Heart right ventricle (tissue), 16 donors: ENCODE measurements around the gene PAH. TPM values are rescaled to one million over a fixed set of nuclear protein-coding genes. Genes with fewer than 3 reads are reported as not detected.
A peak's percentile ranks its signal among the peaks of the same experiment; 100 is the strongest.

ENCODE experiments used
- ATAC-seq, 8 donors: fragments of 200-7000 bp; cut with Tn5 transposase; one replicate each; pipeline ENCODE4 v1.9.1; 2020; ENCODE audit warnings: mild to moderate bottlenecking in 8 of 8, moderate library complexity in 8 of 8, moderate number of reproducible peaks in 1 of 8
- DNase-seq, 2 donors: peaks; one replicate each; pipeline ENCODE4 v3.0.0-alpha.2; 2020
- H3K27ac ChIP-seq, 10 donors: fragments of 200-600 bp; sonication (generic) in 2 of 10; one replicate each; pipeline versions ENCODE4 v1.5.0 to v1.8.0; 2020 to 2022; ENCODE audit warnings: mild to moderate bottlenecking in 3 of 10
- H3K27me3 ChIP-seq, 7 donors: fragments of 200-600 bp; one replicate each; pipeline ENCODE4 v1.8.0; 2021 to 2022; ENCODE audit warnings: mild to moderate bottlenecking in 2 of 7
- H3K36me3 ChIP-seq, 9 donors: fragments of 200-600 bp; sonication (generic) in 1 of 9; one replicate each; pipeline versions ENCODE4 v1.5.0 to v1.8.0; 2020 to 2022; ENCODE audit warnings: mild to moderate bottlenecking in 2 of 9
- H3K4me1 ChIP-seq, 9 donors: fragments of 200-600 bp; sonication (generic) in 1 of 9; one replicate each; pipeline versions ENCODE4 v1.5.0 to v1.8.0; 2020 to 2022; ENCODE audit warnings: mild to moderate bottlenecking in 4 of 9
- H3K4me3 ChIP-seq, 10 donors: fragments of 200-600 bp; sonication (generic) in 2 of 10; one replicate each; pipeline versions ENCODE4 v1.5.0 to v1.8.0; 2020 to 2022; ENCODE audit warnings: mild to moderate bottlenecking in 7 of 10, moderate library complexity in 2 of 10
- H3K9me3 ChIP-seq, 11 donors: fragments of 200-600 bp in 10 of 11; sonication (generic) in 2 of 11; one replicate each; pipeline versions ENCODE4 v1.5.0 to v1.8.0; 2013 to 2022; ENCODE audit warnings: mild to moderate bottlenecking in 2 of 11, control low read depth in 1 of 11, moderate library complexity in 1 of 11
- WGBS, 2 donors: extraction: QIAGEN DNeasy Blood & Tissue Kit; methylation state at CpG; one replicate each; pipeline ENCODE4 v1.1.7; 2013; ENCODE audit warnings: inconsistent platforms in 1 of 2; 5-methylcytosine and 5-hydroxymethylcytosine counted together
- intact Hi-C, 10 donors: fragments of 100-400 bp; cut with DNase I; formaldehyde crosslinking; loops; one replicate each; pipeline versions ENCODE4 v1.11.1 to v1.14.2; 2022
- polyA plus RNA-seq, 2 donors: library from polyadenylated mRNA; stranded (reverse); fragments of 200-250 nt; gene quantifications; one replicate each; pipeline ENCODE4 v1.2.3, GENCODE V29; 2013
- total RNA-seq, 10 donors: library from RNA; stranded (reverse); fragmentation: NEBNext Ultra II Directional in 3 of 10; extraction: Animal tissue kit (Norgen Biotek cat#: 25700) in 3 of 10; gene quantifications; one replicate each; pipeline versions ENCODE4 v1.2.1 to v1.2.4, GENCODE V29; 2021 to 2023
- TF ChIP-seq, protein P1 (sequence below), 9 donors: fragments of 200-600 bp; sonication (generic) in 2 of 9; IDR thresholded peaks; one replicate each; pipeline versions ENCODE4 v1.5.0 to v1.8.0; 2021 to 2022; ENCODE audit warnings: antibody characterized with exemption in 9 of 9, mild to moderate bottlenecking in 5 of 9, moderate library complexity in 1 of 9
- donor health status: Arrhythmogenic right ventricular cardiomyopathy.
- donor health status: ischemic (EF 13 %, LVEDD 7.1; RV severe dilation, severe dysfunction).
- donor health status: healthy with polysubstance abuse.
- donor health status: DM: no; HTN: yes; CAD: no.
- donor health status: DM: no; HTN: no; CAD: no.
- donor health status: ischemic (EF 25% LVEDD 6.9; RV normal size, moderate dysfunction).
- donor health status: ischemic (EF 25% LVEDD 5.7; RV mildly dilated, moderate dysfunction).
- donor health status: healthy.
- donor health status: DM: yes; HTN: yes; CAD: no.
- donor health status: Ischemic cardiomyopathy.
- donor health status: ischemic (EF 35%, LVEDD 5.7; RV mildly dilated, moderate dysfunction).
- donor health status: nonischemic (EF 11% LVEDD 7.7; RV severe dilation, severe dysfunction).
- donor health status: DM: yes; HTN: yes; CAD: no.
- donor health status: PGD.
- donor health status: ischemic (EF 29% LVEDD 5.4; RV normal size, mild dysfunction).
- donor health status: nonischemic (EF 23%, LVEDD 6.1; RV moderate dilation, normal function).

PAH gene
- total and polyA plus RNA-seq, 12 donors, result not detected

DNA sequence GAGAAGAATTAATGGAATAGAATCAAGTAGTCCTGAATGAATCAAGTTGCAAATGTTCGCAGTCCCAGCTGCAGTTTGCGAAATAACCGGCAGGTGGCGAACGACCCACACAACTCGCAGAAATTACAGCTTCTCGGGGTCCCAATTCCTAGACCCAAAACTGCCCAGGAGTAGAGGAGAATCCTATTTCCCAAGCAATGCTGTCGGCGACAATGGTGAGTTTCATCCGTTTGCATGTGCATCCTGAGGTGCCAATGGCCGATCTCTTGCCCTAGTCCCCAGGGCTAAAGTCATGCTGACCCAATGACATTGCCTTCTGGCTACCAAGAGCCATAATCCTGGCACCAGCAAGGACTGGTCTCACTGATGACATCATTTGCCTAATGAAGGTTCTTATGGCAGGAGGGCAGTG lies 31.9 kb upstream of the PAH start:
- TF ChIP-seq, protein P1, sequence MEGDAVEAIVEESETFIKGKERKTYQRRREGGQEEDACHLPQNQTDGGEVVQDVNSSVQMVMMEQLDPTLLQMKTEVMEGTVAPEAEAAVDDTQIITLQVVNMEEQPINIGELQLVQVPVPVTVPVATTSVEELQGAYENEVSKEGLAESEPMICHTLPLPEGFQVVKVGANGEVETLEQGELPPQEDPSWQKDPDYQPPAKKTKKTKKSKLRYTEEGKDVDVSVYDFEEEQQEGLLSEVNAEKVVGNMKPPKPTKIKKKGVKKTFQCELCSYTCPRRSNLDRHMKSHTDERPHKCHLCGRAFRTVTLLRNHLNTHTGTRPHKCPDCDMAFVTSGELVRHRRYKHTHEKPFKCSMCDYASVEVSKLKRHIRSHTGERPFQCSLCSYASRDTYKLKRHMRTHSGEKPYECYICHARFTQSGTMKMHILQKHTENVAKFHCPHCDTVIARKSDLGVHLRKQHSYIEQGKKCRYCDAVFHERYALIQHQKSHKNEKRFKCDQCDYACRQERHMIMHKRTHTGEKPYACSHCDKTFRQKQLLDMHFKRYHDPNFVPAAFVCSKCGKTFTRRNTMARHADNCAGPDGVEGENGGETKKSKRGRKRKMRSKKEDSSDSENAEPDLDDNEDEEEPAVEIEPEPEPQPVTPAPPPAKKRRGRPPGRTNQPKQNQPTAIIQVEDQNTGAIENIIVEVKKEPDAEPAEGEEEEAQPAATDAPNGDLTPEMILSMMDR (IDR thresholded peaks at IDR 0.05), result peak; percentile 52 to 84 (median 76)
- Histone ChIP-seq H3K4me3 (no peak overlapping the region), H3K4me1 (peaks cover 0 to 5% (median 0%) of the 10 kb centered on the region in 9 donors), H3K27ac (no peak overlapping the region), H3K27me3 (peaks cover 0 to 78% (median 64%) of the 10 kb centered on the region in 7 donors), H3K9me3 (peaks cover 0 to 17% (median 0%) of the 10 kb centered on the region in 11 donors), H3K36me3 (no peaks in the 10 kb centered on the region)
- peak in 1 of 2 donors; percentile 41 for DNase-seq
- no peak for ATAC-seq
- WGBS, 2 donors, result 1 to 2% methylated on average over 11 of the region's 11 CpGs
- intact Hi-C loops, result loop anchor here in 9 of 10 donors (2.0 to 10.0 kb wide), 4 partner anchors 598 to 606 kb away; no protein-coding TSS in a partner anchor

DNA sequence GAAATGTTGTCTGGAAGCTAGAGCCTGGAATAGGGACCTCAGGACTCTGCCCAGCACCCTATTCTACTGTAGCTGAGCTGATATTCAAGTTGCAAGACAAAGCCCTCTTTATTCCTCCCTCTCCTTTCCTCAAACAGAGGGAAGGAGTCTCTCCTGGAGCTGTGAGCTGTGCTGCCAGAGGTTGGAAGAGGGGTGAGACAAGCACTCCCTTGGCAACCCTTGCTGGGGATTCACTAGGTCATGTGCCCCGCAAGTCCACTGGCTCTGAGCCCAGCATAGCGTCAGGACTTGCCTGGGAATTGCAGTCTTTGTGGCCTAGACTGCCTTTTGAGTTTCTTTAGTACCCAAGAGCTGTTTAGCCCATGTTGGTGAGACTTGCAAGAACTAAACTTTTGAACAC lies 29.0 kb upstream of the PAH start:
- Histone ChIP-seq H3K27ac (no peak overlapping the region), H3K36me3 (no peaks in the 10 kb centered on the region), H3K4me3 (no peak overlapping the region), H3K4me1 (peaks cover 0 to 5% (median 0%) of the 10 kb centered on the region in 9 donors), H3K9me3 (peaks cover 0 to 44% (median 2%) of the 10 kb centered on the region in 11 donors), H3K27me3 (peaks cover 0 to 49% (median 35%) of the 10 kb centered on the region in 7 donors)
- TF ChIP-seq, protein P1 (IDR thresholded peaks at IDR 0.05), result no peak
- intact Hi-C loops, result loop anchor here in 5 of 10 donors (2.0 to 10.0 kb wide), 3 partner anchors 601 to 609 kb away; no protein-coding TSS in a partner anchor
- 42 to 47% methylated on average over 2 of the region's 2 CpGs for WGBS, 2 donors
- ATAC-seq, result no peak
- DNase-seq, result no peak

DNA sequence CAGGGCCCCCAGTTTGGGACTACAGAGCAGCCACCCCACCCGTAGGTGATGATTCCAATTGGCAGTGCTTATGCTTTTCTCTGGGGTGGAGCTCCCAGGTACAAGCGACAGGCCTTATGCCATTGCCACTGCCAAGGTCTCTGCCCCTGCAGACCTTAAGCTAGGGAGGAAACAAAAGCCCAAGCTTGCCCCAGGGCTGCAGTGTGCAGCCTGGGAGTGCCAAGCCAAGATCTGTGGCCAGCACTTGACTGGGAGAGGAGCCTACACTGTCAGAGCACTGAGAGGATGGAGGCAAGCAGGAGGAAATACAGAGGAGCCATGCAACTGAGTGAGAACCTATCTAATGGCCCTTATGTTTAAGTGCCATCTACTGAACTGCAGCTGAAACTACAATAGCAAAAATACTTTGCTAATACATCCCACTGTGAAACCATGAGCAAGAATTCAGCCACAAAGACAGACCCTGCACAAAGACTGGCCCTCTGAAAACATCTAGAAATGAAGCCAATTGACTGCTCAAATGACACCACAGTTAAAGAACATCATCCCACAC lies 22.7 kb upstream of the PAH start:
- Histone ChIP-seq H3K27ac (no peak overlapping the region), H3K36me3 (no peaks in the 10 kb centered on the region), H3K9me3 (peaks cover 0 to 51% (median 6%) of the 10 kb centered on the region in 11 donors), H3K4me3 (no peak overlapping the region), H3K4me1 (no peaks in the 10 kb centered on the region), H3K27me3 (peaks cover 0 to 13% (median 3%) of the 10 kb centered on the region in 7 donors)
- WGBS, 2 donors, result 69 to 74% methylated on average over 2 of the region's 2 CpGs
- no peak for DNase-seq
- TF ChIP-seq, protein P1 (IDR thresholded peaks at IDR 0.05), result no peak
- intact Hi-C loops, result loop anchor here in 1 of 10 donors (10.0 kb wide), 1 partner anchor 615 kb away; no protein-coding TSS in a partner anchor
- no peak for ATAC-seq

DNA sequence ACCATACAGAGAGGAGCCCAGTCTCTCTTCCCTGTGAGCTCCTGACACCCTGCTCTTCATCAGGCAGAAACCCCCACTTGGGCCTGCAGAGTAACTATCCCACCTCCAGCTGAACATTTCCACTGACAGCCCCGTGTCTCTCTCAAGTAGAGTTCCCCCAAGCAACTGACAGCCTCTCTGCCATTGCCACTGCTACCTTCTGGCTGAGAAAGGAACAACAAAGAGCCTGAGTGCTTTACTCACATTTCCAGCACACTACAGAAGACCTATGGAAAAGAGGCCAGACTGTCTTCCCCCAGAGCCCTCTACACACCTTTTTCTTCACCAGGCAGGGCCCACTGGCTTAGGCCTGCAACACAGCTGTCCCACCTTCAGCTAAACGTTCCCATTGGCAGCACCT lies 22.0 kb upstream of the PAH start:
- Histone ChIP-seq H3K4me1 (no peaks in the 10 kb centered on the region), H3K27me3 (peaks cover 0 to 13% (median 3%) of the 10 kb centered on the region in 7 donors), H3K27ac (no peak overlapping the region), H3K9me3 (peaks cover 0 to 44% (median 6%) of the 10 kb centered on the region in 11 donors), H3K4me3 (no peak overlapping the region), H3K36me3 (no peaks in the 10 kb centered on the region)
- DNase-seq (no peak), ATAC-seq (no peak)
- intact Hi-C loops, result no loop called here
- 50 to 55% methylated on average over 2 of the region's 2 CpGs for WGBS, 2 donors
- TF ChIP-seq, protein P1 (IDR thresholded peaks at IDR 0.05), result no peak
